A172 (cell line): ENCODE data around the gene DZIP1. TPM values are rescaled to one million over a fixed set of nuclear protein-coding genes. Genes with fewer than 3 reads are reported as not detected.
A peak's percentile ranks its signal among the peaks of the same experiment; 100 is the strongest.
"Not testable (repeated sequence)": the region's sequence is repeated elsewhere in the genome, so short reads cannot be mapped to it uniquely, and the experiment has no call there.

Experiments
- DNase-seq: peaks from one replicate; pipeline ENCODE4 v3.0.0-alpha.2; 2015; ENCODE audit warnings: low spot score
- total RNA-seq: library from RNA; depleted of rRNA; stranded (reverse); fragments of >200 nt; shearing (Covaris generic); gene quantifications from 2 replicates; pipeline ENCODE4 v1.2.3, GENCODE V29; 2014; rRNA removed

Gene DZIP1
- total RNA-seq: 23.0 and 35.0 TPM in 2 replicates

DNA sequence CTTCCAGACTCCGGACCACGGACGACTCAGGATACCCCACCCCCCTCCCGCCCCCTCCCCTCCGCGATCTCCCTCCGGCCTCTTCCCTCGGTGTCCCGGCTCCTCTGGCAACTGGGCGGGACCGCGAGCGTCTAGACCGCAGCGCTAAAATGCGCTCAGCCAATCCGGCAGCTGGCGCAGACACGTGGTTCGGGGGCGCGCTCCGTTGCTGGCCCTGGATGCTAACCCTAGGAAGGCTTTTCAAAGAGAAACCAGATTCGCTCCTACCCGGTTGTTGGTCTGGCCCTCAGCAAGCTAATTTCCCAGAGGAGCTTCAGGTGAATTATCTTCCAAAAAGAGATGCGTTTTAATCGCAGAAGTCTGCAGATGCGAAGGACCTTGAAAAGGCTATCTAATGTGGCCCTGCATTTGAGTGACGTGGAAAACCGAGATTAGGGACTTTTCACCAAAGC is at the start of gene DZIP1:
Gene DZIP1 (minus strand): TSS at position 106 of the 452 bp plus-strand sequence. CDS start 2,677 bp downstream, outside the sequence.
- peak; percentile 76 for DNase-seq

DNA sequence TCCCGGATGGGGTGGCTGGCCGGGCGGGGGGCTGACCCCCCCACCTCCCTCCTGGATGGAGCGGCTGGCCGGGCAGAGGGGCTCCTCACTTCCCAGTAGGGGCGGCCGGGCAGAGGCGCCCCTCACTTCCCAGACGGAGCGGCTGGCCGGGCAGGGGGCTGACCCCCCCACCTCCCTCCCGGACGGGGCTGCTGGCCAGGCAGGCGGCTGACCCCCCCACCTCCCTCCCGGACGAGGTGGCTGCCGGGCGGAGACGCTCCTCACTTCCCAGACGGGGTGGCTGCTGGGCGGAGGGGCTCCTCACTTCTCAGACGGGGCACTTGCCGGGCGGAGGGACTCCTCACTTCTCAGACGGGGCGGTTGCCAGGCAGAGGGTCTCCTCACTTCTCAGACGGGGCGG is 46.5 kb upstream of the DZIP1 start:
- not testable (repeated sequence) for DNase-seq

GRCh38 chr13:95689582-95689926 is 45.0 kb upstream of the DZIP1 start:
- DNase-seq: no peak

- not testable (repeated sequence) for DNase-seq
Measured at GRCh38 chr13:95684960-95685359, 40.5 kb upstream of the DZIP1 start.

- DNase-seq: no peak
Measured at GRCh38 chr13:95684418-95684817, 39.9 kb upstream of the DZIP1 start.

GRCh38 chr13:95679722-95680121 is 35.2 kb upstream of the DZIP1 start:
- no peak for DNase-seq

DNA sequence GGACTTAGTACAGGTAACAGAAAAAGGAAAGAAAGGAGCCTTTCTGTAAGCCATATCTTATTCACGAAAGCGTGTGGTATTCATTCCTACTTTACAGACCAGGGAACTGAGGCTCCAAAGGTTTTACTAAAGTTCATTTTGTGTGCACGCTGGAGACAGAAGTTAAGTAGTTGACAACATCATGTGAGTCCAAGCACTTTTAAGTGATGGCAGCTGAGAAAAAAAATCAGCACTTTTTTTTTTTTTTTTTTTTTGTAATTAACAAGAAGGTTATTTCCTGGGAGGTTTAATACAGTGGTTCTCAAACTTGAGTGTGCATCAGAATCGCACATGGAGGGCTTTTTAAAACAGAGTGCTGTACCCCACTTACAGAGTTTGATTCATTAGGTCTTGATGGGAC is 34.5 kb upstream of the DZIP1 start:
- no peak for DNase-seq

- peak; percentile 12 for DNase-seq
Measured at GRCh38 chr13:95677564-95678266, 33.2 kb upstream of the DZIP1 start.

GRCh38 chr13:95676762-95677563 is 32.5 kb upstream of the DZIP1 start, which contains the start of gene DNAJC3:
Gene DNAJC3, plus strand, starts transcription at chr13:95677139. Its CDS starts 117 bp downstream, at chr13:95677256.
- DNase-seq: peak; percentile 93

GRCh38 chr13:95676105-95676761 is 31.7 kb upstream of the DZIP1 start:
- peak; percentile 52 for DNase-seq

- no peak for DNase-seq
Measured at GRCh38 chr13:95671597-95671996, 27.1 kb upstream of the DZIP1 start.

DNA sequence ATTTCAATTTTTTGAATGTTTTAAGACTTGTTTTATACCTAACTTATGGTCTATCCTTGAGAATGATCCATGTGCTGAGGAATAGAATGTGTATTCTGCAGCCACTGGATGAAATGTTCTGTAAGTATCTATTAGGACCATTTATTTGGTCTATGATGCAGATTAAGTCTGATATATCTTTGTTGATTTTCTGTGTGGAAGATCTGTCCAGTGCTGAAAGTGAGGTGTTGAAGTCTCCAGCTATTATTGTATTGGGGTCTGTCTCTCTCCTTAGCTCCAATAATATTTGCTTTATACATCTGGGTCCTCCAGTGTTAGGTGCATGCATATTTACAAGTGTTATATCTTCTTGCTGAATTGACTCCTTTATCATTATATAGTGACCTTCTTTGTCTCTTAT is 22.7 kb upstream of the DZIP1 start:
- DNase-seq: not testable (repeated sequence)

- DNase-seq: peak; percentile 48
Measured at GRCh38 chr13:95660981-95661581, 16.6 kb upstream of the DZIP1 start.

DNA sequence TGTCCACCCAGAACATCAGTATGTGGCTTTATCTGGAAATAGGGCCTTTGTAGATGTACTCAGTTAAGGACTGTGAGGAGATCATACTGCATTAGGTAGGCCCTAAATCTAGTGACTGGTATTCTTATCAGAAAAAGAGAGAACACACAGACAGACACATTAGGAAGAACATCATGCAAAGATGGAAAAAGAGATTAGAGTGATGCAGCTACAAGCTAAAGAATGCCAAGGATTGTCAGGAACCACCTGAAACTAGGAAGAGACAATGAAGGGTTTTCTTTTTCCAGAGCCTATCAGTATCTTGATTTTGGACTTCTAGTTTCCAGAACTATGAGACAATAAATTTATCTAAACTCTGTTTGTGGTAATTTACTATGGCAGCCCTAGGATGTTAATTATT is 15.0 kb upstream of the DZIP1 start:
- no peak for DNase-seq

DNA sequence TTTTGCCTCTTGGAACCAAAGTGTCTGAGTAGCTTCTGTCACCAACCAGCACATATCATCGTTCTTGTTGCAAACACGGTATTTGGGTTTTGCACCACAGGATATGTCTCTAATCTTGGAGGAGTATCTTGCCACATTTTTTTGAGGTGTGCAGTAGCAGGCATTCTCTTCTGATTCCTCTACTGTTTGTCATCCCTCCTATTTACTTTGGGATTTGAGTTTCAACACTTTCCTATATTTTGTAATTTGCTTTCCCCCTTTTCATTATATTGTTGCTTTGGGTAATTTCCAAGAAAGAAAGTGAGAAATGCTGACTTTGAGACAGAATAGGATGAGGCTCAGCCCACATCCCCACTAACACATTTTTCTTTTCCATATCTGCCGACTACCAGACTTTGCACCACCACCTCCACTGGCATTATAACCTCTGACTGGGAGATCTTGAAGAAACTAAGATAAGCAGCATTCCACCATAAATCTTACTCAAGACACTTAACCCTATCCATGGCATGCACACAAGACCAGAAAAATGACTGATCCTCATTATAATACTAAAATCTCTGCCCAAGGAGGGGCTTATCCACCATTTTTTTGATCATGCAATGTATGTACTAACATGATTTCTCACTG is 12.0 kb upstream of the DZIP1 start:
- no peak for DNase-seq

DNA sequence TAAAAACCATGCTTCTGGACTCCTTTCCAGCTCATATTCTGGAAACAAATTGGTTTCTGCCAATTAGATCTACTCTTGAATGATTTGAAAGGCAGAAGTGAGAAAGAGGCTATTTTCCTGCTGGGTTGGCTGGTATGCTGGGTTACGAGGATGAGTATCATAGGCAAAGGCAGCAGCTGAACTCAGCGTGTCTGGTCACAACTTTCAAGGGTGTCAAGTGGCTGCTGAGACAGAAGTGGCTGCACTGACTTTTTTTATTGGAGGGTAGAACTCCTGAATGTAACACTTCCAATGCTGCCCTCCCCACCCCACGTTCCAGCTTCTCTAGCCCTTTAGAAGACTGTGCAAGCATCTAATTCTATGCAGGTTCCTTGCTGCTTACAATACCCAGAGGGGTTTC is 8.3 kb upstream of the DZIP1 start:
- DNase-seq: no peak

- no peak for DNase-seq
Measured at GRCh38 chr13:95652244-95652764, 7.8 kb upstream of the DZIP1 start.

- DNase-seq: no peak
Measured at GRCh38 chr13:95650696-95651095, 6.2 kb upstream of the DZIP1 start.

DNA sequence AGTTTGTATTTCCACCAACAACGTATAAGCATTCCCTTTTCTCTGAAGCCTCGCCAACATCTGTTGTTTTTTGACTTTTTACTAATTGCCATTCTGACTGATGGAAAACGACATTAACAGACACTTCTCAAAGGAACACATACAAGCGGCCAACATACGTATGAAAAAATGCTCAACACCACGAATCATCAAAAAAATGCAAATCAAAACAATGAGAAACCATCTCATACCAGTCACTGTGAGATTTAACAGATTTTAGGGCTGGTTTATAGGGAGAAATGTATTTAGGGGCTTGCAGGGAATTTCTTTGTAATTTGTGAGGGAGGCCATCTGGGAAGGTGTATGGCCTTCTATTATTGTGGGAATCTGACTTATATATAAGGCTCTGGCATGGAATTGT is 2.8 kb upstream of the DZIP1 start:
- DNase-seq: no peak

DNA sequence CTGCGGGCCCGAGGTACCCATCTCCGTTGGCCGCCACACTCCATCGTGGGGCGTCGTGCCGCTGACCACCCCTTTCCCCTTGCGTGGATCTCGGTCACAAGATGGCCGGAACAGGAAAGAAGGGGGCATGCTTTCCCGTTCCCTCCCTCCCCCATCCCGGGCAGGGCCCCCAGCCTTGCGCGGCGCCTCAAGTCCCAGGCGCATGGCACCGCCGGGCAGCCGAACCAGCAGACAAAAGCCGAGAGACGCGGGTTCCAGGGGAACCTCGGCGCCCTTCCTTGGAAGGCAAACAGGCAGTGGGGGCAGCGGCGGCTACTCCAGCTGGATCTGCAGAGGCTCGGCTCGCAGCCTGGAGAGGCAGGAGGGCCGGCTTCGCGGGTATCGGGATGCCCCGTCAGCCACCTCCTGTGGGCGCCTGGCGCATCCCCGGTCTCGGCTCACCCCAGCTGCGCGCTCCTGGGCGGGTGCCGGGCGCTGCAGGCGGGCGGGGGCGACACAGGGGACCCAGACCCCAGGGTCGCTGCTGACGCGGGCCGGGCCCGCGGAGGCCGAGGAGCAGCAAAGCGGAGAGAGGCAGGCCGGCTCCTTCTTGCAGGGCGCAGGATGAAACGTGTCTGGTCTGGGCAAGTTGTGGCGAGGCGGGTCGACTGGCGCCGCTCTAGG is 439 bp downstream of the DZIP1 start:
- peak; percentile 13 for DNase-seq

- DNase-seq: peak; percentile 27
Measured at GRCh38 chr13:95643571-95643935, 953 bp downstream of the DZIP1 start.
